H9 (cell line): ENCODE data around the gene NCBP3. TPM values are rescaled to one million over a fixed set of nuclear protein-coding genes. Genes with fewer than 3 reads are reported as not detected.

ENCODE experiments used
- DNase-seq: peaks from one replicate; pipeline ENCODE4 v3.0.0-alpha.2; 2017
- H2AFZ ChIP-seq: one replicate; pipeline ENCODE4 v1.6.1; 2013; ENCODE audit warnings: mild to moderate bottlenecking, low read length, control low read depth, moderate library complexity
- H2AK5ac ChIP-seq: 2 replicates; pipeline ENCODE4 v1.6.1; 2013; ENCODE audit warnings: low read length, control low read depth, mixed read lengths; ENCODE audit not compliant: insufficient read length
- H2BK120ac ChIP-seq: one replicate; pipeline ENCODE4 v1.6.1; 2013; ENCODE audit warnings: low read depth, mild to moderate bottlenecking, low read length, control low read depth, inconsistent platforms; ENCODE audit not compliant: poor library complexity, severe bottlenecking
- H2BK12ac ChIP-seq: 2 replicates; pipeline ENCODE4 v1.6.1; 2013; ENCODE audit warnings: low read length, control low read depth, mixed read lengths, low read depth; ENCODE audit not compliant: insufficient read length
- H2BK15ac ChIP-seq: 2 replicates; pipeline ENCODE4 v1.6.1; 2013; ENCODE audit warnings: low read depth, low read length, control low read depth
- H2BK20ac ChIP-seq: one replicate; pipeline ENCODE4 v1.6.1; 2013; ENCODE audit warnings: low read depth, mild to moderate bottlenecking, low read length, control low read depth, inconsistent platforms; ENCODE audit not compliant: poor library complexity, severe bottlenecking
- H2BK5ac ChIP-seq: 2 replicates; pipeline ENCODE4 v1.6.1; 2013; ENCODE audit warnings: low read length, control low read depth, mixed read lengths; ENCODE audit not compliant: insufficient read length
- H3K14ac ChIP-seq: 2 replicates; pipeline ENCODE4 v1.6.1; 2013; ENCODE audit warnings: low read length, control low read depth; ENCODE audit not compliant: insufficient read depth
- H3K18ac ChIP-seq: 2 replicates; pipeline ENCODE4 v1.6.1; 2013; ENCODE audit warnings: low read depth, mild to moderate bottlenecking, mixed read lengths, low read length, control low read depth; ENCODE audit not compliant: insufficient read length
- H3K23ac ChIP-seq: 2 replicates; pipeline ENCODE4 v1.6.1; 2013; ENCODE audit warnings: low read length, control low read depth, mixed read lengths, low read depth; ENCODE audit not compliant: insufficient read length
- H3K23me2 ChIP-seq: 2 replicates; pipeline ENCODE4 v1.6.1; 2013; ENCODE audit warnings: low read depth, mild to moderate bottlenecking, mixed read lengths, low read length, control low read depth; ENCODE audit not compliant: insufficient read length, poor library complexity, severe bottlenecking
- H3K27ac ChIP-seq: 2 replicates; pipeline ENCODE4 v1.5.1; 2013; ENCODE audit warnings: low read length, control low read depth, mixed read lengths, low read depth; ENCODE audit not compliant: insufficient read length
- H3K27me3 ChIP-seq: 2 replicates; pipeline ENCODE4 v1.6.1; 2013; ENCODE audit warnings: low read length, control low read depth, inconsistent platforms; ENCODE audit not compliant: insufficient read depth
- H3K4ac ChIP-seq: 2 replicates; pipeline ENCODE4 v1.6.1; 2013; ENCODE audit warnings: low read depth, mild to moderate bottlenecking, control low read depth, inconsistent platforms, low read length, moderate library complexity
- H3K4me1 ChIP-seq: 2 replicates; pipeline ENCODE4 v1.6.1; 2013; ENCODE audit warnings: low read length, control low read depth, inconsistent platforms; ENCODE audit not compliant: insufficient read depth
- H3K4me2 ChIP-seq: 2 replicates; pipeline ENCODE4 v1.6.1; 2013; ENCODE audit warnings: low read length, control low read depth, mixed read lengths; ENCODE audit not compliant: insufficient read length, insufficient read depth
- H3K56ac ChIP-seq: 2 replicates; pipeline ENCODE4 v1.6.1; 2013; ENCODE audit warnings: low read depth, mild to moderate bottlenecking, mixed read lengths, low read length, control low read depth; ENCODE audit not compliant: insufficient read length
- H3K79me1 ChIP-seq: 2 replicates; pipeline ENCODE4 v1.6.1; 2013; ENCODE audit warnings: low read depth, mild to moderate bottlenecking, moderate library complexity, low read length, control low read depth, inconsistent platforms; ENCODE audit not compliant: insufficient read depth, poor library complexity, severe bottlenecking
- H3K79me2 ChIP-seq: 2 replicates; pipeline ENCODE4 v1.6.1; 2013; ENCODE audit warnings: low read length, control low read depth, inconsistent platforms; ENCODE audit not compliant: insufficient read depth
- H3K9ac ChIP-seq: 2 replicates; pipeline ENCODE4 v1.6.1; 2013; ENCODE audit warnings: low read length, control low read depth, mixed read lengths; ENCODE audit not compliant: insufficient read length; ENCODE audit errors: extremely low read depth
- H3K9me3 ChIP-seq: one replicate; pipeline ENCODE4 v1.6.1; 2013; ENCODE audit warnings: low read depth, low read length, inconsistent platforms; ENCODE audit not compliant: control insufficient read depth
- H3T11ph ChIP-seq: one replicate; pipeline ENCODE4 v1.6.1; 2013; ENCODE audit warnings: mild to moderate bottlenecking, low read length, control low read depth, inconsistent platforms
- H4K20me1 ChIP-seq: one replicate; pipeline ENCODE4 v1.6.1; 2013; ENCODE audit not compliant: control insufficient read depth, insufficient read length, insufficient read depth
- H4K5ac ChIP-seq: 2 replicates; pipeline ENCODE4 v1.6.1; 2013; ENCODE audit warnings: low read depth, mild to moderate bottlenecking, mixed read lengths, low read length, control low read depth; ENCODE audit not compliant: insufficient read length
- H4K8ac ChIP-seq: replicated peaks from 2 replicates; pipeline ENCODE4 v1.6.1; 2013; ENCODE audit warnings: low read length, control low read depth, mixed read lengths, low read depth; ENCODE audit not compliant: insufficient read length
- H4K91ac ChIP-seq: 2 replicates; pipeline ENCODE4 v1.6.1; 2013; ENCODE audit warnings: low read depth, mild to moderate bottlenecking, moderate library complexity, mixed read lengths, low read length, control low read depth; ENCODE audit not compliant: insufficient read length
- H3K27ac Mint-ChIP-seq, 3 experiments: 2 replicates in 2 of 3; 3 replicates in 1 of 3; pipeline ENCODE4 v1.8.0; 2020 to 2021; ENCODE audit warnings: mixed read lengths in 3 of 3, mild to moderate bottlenecking in 1 of 3, moderate library complexity in 1 of 3
- H3K27me3 Mint-ChIP-seq: 2 replicates; pipeline ENCODE4 v1.8.0; 2021; ENCODE audit warnings: low read depth, mild to moderate bottlenecking, moderate library complexity, mixed read lengths
- H3K36me3 Mint-ChIP-seq, 3 experiments: 2 replicates in 2 of 3; 3 replicates in 1 of 3; pipeline ENCODE4 v1.8.0; 2020 to 2021; ENCODE audit warnings: low read depth in 3 of 3, mixed read lengths in 3 of 3; ENCODE audit not compliant: insufficient read depth in 1 of 3
- H3K4me1 Mint-ChIP-seq, 2 experiments: 2 replicates each; pipeline ENCODE4 v1.8.0; 2020; ENCODE audit warnings: mixed read lengths in 2 of 2
- H3K4me3 Mint-ChIP-seq, 2 experiments: 2 replicates in 1 of 2; 3 replicates in 1 of 2; pipeline ENCODE4 v1.8.0; 2020 to 2021; ENCODE audit warnings: mild to moderate bottlenecking in 2 of 2, mixed read lengths in 2 of 2, moderate library complexity in 1 of 2
- H3K9me3 Mint-ChIP-seq, 2 experiments: 2 replicates in 1 of 2; 3 replicates in 1 of 2; pipeline ENCODE4 v1.8.0; 2020; ENCODE audit warnings: mild to moderate bottlenecking in 2 of 2, mixed read lengths in 2 of 2, moderate library complexity in 1 of 2
- WGBS: extraction: QIAGEN DNeasy Blood & Tissue Kit; methylation state at CpG from one replicate; pipeline ENCODE4 v1.1.7; 2013; ENCODE audit warnings: missing lambda C conversion rate, low lambda C conversion rate, mixed read lengths; ENCODE audit not compliant: insufficient read length; ENCODE audit errors: extremely low coverage; 5-methylcytosine and 5-hydroxymethylcytosine counted together
- total RNA-seq: library from RNA; stranded (reverse); gene quantifications from 2 replicates; pipeline ENCODE4 v1.2.1, GENCODE V29; 2021
- TF ChIP-seq, protein P1 (sequence below): fragments of 200-600 bp; sonication (generic); conservative IDR thresholded peaks from 3 replicates; pipeline ENCODE4 v1.8.0; 2021; ENCODE audit warnings: antibody characterized with exemption, mild to moderate bottlenecking

The NCBP3 gene
- total RNA-seq, 1 experiment from 2014 or later: 45.7 TPM

GRCh38 chr17:3796110-3796821, 49.8 kb downstream of the NCBP3 start:
- H2BK20ac ChIP-seq: no peak overlapping the region
- H2BK120ac ChIP-seq: no peak overlapping the region
- no peaks in the 10 kb centered on the region for H3K9me3 ChIP-seq
- no peak overlapping the region for H3K14ac ChIP-seq
- peak overlapping the region; percentile 0 for H3K18ac ChIP-seq
- H2AFZ ChIP-seq: no peak overlapping the region
- H2AK5ac ChIP-seq: no peak overlapping the region
- H3T11ph ChIP-seq: no peak overlapping the region
- Mint-ChIP-seq H3K27me3 (no peaks in the 10 kb centered on the region; the same call in 1 of the 2 replicates), H3K36me3 (no peaks in the 10 kb centered on the region), H3K9me3 (no peaks in the 10 kb centered on the region; a peak in 1 of 5 replicates), H3K27ac (peak overlapping the region in 2 of 3 experiments; percentile 57 to 61; a peak in 3 of 7 replicates), H3K4me1 (peaks cover 10 to 24% of the 10 kb centered on the region in 2 experiments), H3K4me3 (no peak overlapping the region)
- H3K9ac ChIP-seq: no peak overlapping the region
- no peak overlapping the region for H3K56ac ChIP-seq
- H3K79me2 ChIP-seq: no peaks in the 10 kb centered on the region
- peak overlapping the region; percentile 32 for H4K8ac ChIP-seq
- no peak overlapping the region for H2BK12ac ChIP-seq
- no peak overlapping the region for H2BK5ac ChIP-seq
- no peak for DNase-seq
- H3K27me3 ChIP-seq: no peaks in the 10 kb centered on the region
- no peak overlapping the region for H3K4me2 ChIP-seq
- no peaks in the 10 kb centered on the region for H3K23me2 ChIP-seq
- TF ChIP-seq, protein P1, sequence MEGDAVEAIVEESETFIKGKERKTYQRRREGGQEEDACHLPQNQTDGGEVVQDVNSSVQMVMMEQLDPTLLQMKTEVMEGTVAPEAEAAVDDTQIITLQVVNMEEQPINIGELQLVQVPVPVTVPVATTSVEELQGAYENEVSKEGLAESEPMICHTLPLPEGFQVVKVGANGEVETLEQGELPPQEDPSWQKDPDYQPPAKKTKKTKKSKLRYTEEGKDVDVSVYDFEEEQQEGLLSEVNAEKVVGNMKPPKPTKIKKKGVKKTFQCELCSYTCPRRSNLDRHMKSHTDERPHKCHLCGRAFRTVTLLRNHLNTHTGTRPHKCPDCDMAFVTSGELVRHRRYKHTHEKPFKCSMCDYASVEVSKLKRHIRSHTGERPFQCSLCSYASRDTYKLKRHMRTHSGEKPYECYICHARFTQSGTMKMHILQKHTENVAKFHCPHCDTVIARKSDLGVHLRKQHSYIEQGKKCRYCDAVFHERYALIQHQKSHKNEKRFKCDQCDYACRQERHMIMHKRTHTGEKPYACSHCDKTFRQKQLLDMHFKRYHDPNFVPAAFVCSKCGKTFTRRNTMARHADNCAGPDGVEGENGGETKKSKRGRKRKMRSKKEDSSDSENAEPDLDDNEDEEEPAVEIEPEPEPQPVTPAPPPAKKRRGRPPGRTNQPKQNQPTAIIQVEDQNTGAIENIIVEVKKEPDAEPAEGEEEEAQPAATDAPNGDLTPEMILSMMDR: no peak
- no peak overlapping the region for H3K4ac ChIP-seq
- peak overlapping the region; percentile 5 for H3K23ac ChIP-seq
- peak overlapping the region; percentile 48 for H4K5ac ChIP-seq
- H3K27ac ChIP-seq: no peak overlapping the region
- H4K20me1 ChIP-seq: no peaks in the 10 kb centered on the region
- H3K79me1 ChIP-seq: no peaks in the 10 kb centered on the region
- no peak overlapping the region for H2BK15ac ChIP-seq
- no peaks in the 10 kb centered on the region for H3K4me1 ChIP-seq
- no peak overlapping the region for H4K91ac ChIP-seq
- no CpG with 5 or more reads among the region's 17 CpGs for WGBS
